IPS-18c (cell line): ENCODE data around the gene TFDP2.
"Not testable (repeated sequence)": the region's sequence is repeated elsewhere in the genome, so short reads cannot be mapped to it uniquely, and the experiment has no call there.

Source experiments
- H3K4me3 ChIP-seq: 2 replicates; pipeline ENCODE4 v1.7.0; 2013; ENCODE audit warnings: low read depth, mild to moderate bottlenecking, low read length, moderate library complexity; ENCODE audit not compliant: insufficient read depth
- H3K9me3 ChIP-seq: one replicate; pipeline ENCODE4 v1.6.1; 2013; ENCODE audit warnings: mild to moderate bottlenecking, low read length, moderate library complexity; ENCODE audit not compliant: control insufficient read depth, insufficient read depth

Gene TFDP2

GRCh38 chr3:142095841-142096240, 53.5 kb downstream of the TFDP2 start:
- H3K9me3 ChIP-seq, result no peaks in the 10 kb centered on the region
- no peak overlapping the region for H3K4me3 ChIP-seq

- not testable (repeated sequence) for H3K9me3 ChIP-seq
Observed at GRCh38 chr3:142088925-142089324, 60.4 kb downstream of the TFDP2 start.

GRCh38 chr3:142088522-142088921, 60.8 kb downstream of the TFDP2 start:
- no peaks in the 10 kb centered on the region for H3K9me3 ChIP-seq
- no peak overlapping the region for H3K4me3 ChIP-seq

More at GRCh38 chr3:142088925-142089324, 60.4 kb downstream of the TFDP2 start:
- H3K4me3 ChIP-seq, result not testable (repeated sequence)

- no peaks in the 10 kb centered on the region for H3K9me3 ChIP-seq
Observed at GRCh38 chr3:142087676-142088075, 61.7 kb downstream of the TFDP2 start.

GRCh38 chr3:142086581-142087090, 62.7 kb downstream of the TFDP2 start:
- H3K9me3 ChIP-seq, result no peaks in the 10 kb centered on the region
- no peak overlapping the region for H3K4me3 ChIP-seq

More at GRCh38 chr3:142087676-142088075, 61.7 kb downstream of the TFDP2 start:
- no peak overlapping the region for H3K4me3 ChIP-seq

GRCh38 chr3:142081178-142081577, 68.2 kb downstream of the TFDP2 start:
- Histone ChIP-seq H3K4me3 (no peak overlapping the region), H3K9me3 (no peaks in the 10 kb centered on the region)

GRCh38 chr3:142077859-142078500, 71.4 kb downstream of the TFDP2 start:
- no peaks in the 10 kb centered on the region for H3K9me3 ChIP-seq

GRCh38 chr3:142077155-142077858, 72.0 kb downstream of the TFDP2 start:
- Histone ChIP-seq H3K9me3 (no peaks in the 10 kb centered on the region), H3K4me3 (no peak overlapping the region)

More at GRCh38 chr3:142077859-142078500, 71.4 kb downstream of the TFDP2 start:
- H3K4me3 ChIP-seq, result no peak overlapping the region

- not testable (repeated sequence) for H3K9me3 ChIP-seq, H3K4me3 ChIP-seq
Observed at GRCh38 chr3:142075656-142076055, 73.7 kb downstream of the TFDP2 start.

GRCh38 chr3:142072816-142073215, 76.5 kb downstream of the TFDP2 start:
- Histone ChIP-seq H3K9me3 (no peaks in the 10 kb centered on the region), H3K4me3 (no peak overlapping the region)

GRCh38 chr3:142065932-142066331, 83.4 kb downstream of the TFDP2 start:
- Histone ChIP-seq H3K4me3 (no peak overlapping the region), H3K9me3 (no peaks in the 10 kb centered on the region)

- Histone ChIP-seq H3K9me3 (no peaks in the 10 kb centered on the region), H3K4me3 (no peak overlapping the region)
Observed at GRCh38 chr3:142065344-142065743, 84.0 kb downstream of the TFDP2 start.

GRCh38 chr3:142064454-142064853, 84.9 kb downstream of the TFDP2 start:
- Histone ChIP-seq H3K4me3 (no peak overlapping the region), H3K9me3 (no peaks in the 10 kb centered on the region)

GRCh38 chr3:142057331-142057725, 92.0 kb downstream of the TFDP2 start:
- Histone ChIP-seq H3K4me3 (no peak overlapping the region), H3K9me3 (no peaks in the 10 kb centered on the region)

- no peaks in the 10 kb centered on the region for H3K9me3 ChIP-seq
Observed at GRCh38 chr3:142056656-142057330, 92.6 kb downstream of the TFDP2 start.

GRCh38 chr3:142053835-142054234, 95.5 kb downstream of the TFDP2 start:
- no peak overlapping the region for H3K4me3 ChIP-seq
- no peaks in the 10 kb centered on the region for H3K9me3 ChIP-seq

More at GRCh38 chr3:142056656-142057330, 92.6 kb downstream of the TFDP2 start:
- no peak overlapping the region for H3K4me3 ChIP-seq

- Histone ChIP-seq H3K9me3 (no peaks in the 10 kb centered on the region), H3K4me3 (no peak overlapping the region)
Observed at GRCh38 chr3:142053244-142053643, 96.1 kb downstream of the TFDP2 start.

GRCh38 chr3:142051351-142051750, 98.0 kb downstream of the TFDP2 start:
- H3K9me3 ChIP-seq, result no peaks in the 10 kb centered on the region

More at GRCh38 chr3:142051351-142051750, 98.0 kb downstream of the TFDP2 start:
- no peak overlapping the region for H3K4me3 ChIP-seq
